ENCODE measurements around the gene RFPL2. TPM values are rescaled to one million over a fixed set of nuclear protein-coding genes. Genes with fewer than 3 reads are reported as not detected.

RFPL2 gene
- under 1 TPM in 1 of 6 donors, not detected in 5; 0.49 TPM for total RNA-seq

DNA sequence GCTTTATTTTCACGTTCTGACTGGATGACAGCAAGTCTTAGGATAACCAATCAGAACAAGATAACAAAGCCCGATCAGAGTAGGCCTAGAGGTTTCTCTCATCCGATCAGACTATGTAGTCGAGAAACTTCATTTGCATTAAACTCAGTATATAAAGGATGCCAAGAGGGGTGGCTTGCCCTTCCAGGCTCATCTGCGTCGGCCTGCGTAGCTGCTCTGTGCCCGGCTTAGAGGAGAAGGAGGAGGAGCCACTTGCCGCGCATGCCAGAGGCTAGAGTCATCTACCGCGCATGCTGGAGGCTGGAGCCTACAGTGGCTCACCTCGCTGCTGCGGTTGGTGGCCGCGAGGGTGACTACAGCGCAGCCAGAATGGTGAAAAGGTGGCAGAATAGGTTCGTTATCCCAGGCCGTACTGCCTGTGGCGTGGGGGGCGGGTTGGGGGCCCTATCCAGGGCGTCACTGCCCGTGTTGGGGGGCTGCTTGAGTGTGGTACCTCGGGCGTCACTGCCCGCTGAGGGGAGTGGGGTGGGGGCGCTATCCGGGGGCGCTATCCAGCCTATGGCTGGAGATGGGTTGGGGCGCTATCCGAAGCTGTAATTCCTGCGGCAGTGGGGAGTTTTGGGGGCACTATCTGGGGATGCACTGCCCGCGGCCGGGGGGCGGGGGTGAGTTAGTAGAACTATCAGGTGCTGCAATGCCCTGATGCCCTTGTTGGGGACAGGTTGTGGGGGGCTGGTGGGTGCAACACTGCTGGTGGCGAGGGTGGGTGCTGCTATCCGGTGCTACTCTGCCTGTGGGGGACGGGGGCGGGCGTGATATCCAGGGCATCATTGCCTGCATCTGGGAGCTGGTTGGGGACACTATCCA lies at the start of gene RFPL2:
Gene RFPL2, minus strand, starts transcription at position 218 of the 867 bp plus-strand sequence. CDS start 2,622 bp downstream, outside the sequence.
- WGBS, 2 donors: 75 to 78% methylated on average over 8 to 41 of the region's 41 CpGs
- H3K27ac ChIP-seq: no peak within 1 kb of the TSS
- peaks cover 13 to 44% (median 17%) of the 10 kb centered on the region in 4 donors for H3K4me1 ChIP-seq
- no peaks in the 10 kb centered on the region for H3K9me3 ChIP-seq
- no peaks in the 10 kb centered on the region for H3K36me3 ChIP-seq
- DNase-seq (peak; percentile 60 to 76), ATAC-seq (ENCODE audit: low FRiP score in 2 of 2) (peak in 1 of 2 donors; percentile 25)
- peak within 1 kb of the TSS in 2 of 4 donors; percentile 25 to 26 for H3K4me3 ChIP-seq
- no peak for TF ChIP-seq POLR2A (IDR thresholded peaks at IDR 0.05)
- TF ChIP-seq, protein P1, sequence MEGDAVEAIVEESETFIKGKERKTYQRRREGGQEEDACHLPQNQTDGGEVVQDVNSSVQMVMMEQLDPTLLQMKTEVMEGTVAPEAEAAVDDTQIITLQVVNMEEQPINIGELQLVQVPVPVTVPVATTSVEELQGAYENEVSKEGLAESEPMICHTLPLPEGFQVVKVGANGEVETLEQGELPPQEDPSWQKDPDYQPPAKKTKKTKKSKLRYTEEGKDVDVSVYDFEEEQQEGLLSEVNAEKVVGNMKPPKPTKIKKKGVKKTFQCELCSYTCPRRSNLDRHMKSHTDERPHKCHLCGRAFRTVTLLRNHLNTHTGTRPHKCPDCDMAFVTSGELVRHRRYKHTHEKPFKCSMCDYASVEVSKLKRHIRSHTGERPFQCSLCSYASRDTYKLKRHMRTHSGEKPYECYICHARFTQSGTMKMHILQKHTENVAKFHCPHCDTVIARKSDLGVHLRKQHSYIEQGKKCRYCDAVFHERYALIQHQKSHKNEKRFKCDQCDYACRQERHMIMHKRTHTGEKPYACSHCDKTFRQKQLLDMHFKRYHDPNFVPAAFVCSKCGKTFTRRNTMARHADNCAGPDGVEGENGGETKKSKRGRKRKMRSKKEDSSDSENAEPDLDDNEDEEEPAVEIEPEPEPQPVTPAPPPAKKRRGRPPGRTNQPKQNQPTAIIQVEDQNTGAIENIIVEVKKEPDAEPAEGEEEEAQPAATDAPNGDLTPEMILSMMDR (IDR thresholded peaks at IDR 0.05): no peak
- TF ChIP-seq EP300 (IDR thresholded peaks at IDR 0.05): no peak
- no peak for TF ChIP-seq POLR2AphosphoS5 (IDR thresholded peaks at IDR 0.05)
- peaks cover 0 to 19% (median 6%) of the 10 kb centered on the region in 4 donors for H3K27me3 ChIP-seq

DNA sequence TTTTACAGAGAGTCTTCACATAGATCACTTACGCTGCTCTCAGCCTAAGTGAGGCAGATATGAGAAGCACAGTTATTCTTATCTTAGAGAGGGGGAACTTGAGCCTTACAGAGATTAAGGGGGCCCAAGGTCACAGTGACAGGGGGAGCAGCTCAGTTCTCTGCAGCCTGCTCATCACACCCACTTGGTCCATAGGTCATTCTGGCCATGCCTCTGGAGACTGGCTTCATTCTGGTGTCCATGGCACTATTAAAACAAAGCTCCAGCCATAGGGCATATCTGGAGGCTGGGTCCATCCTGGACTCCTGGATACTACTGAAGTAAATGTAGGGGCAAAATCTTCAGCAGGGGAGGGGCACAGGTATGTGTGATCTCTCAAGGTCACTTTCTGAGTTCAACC lies 44.4 kb upstream of the RFPL2 start:
- TF ChIP-seq POLR2A (IDR thresholded peaks at IDR 0.05) (no peak), POLR2AphosphoS5 (IDR thresholded peaks at IDR 0.05) (no peak), EP300 (IDR thresholded peaks at IDR 0.05) (no peak)
- TF ChIP-seq, protein P1 (IDR thresholded peaks at IDR 0.05): no peak
- Histone ChIP-seq H3K27ac (no peak overlapping the region), H3K27me3 (no peaks in the 10 kb centered on the region), H3K36me3 (no peaks in the 10 kb centered on the region), H3K4me1 (no peaks in the 10 kb centered on the region), H3K9me3 (no peaks in the 10 kb centered on the region), H3K4me3 (no peak overlapping the region)
- WGBS, 2 donors: 77 to 91% methylated on average over 1 of the region's 1 CpG
- DNase-seq: no peak
- ATAC-seq (ENCODE audit: low FRiP score in 2 of 2): no peak

DNA sequence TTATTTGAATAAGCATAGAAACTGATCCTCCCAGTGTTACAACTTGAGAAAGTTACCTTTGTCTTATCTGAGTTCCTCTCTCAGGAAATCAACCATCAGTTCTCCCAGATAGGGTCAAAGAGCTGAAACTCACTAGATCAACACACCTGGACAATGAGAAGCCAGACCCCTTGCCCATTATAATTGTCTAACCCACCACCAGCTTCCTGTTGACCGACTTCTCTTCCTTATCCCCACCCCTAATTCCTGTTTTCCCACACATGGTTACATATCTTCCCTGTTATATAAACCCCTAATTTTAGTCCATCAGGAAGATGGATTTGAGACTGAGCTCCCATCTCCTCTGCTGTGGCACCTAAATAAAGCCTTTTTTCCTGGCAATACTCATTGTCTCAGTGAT lies 43.4 kb upstream of the RFPL2 start:
- no peaks in the 10 kb centered on the region for H3K27me3 ChIP-seq
- no peaks in the 10 kb centered on the region for H3K36me3 ChIP-seq
- H3K27ac ChIP-seq: no peak overlapping the region
- no peaks in the 10 kb centered on the region for H3K4me1 ChIP-seq
- no peak for DNase-seq
- WGBS, 2 donors: 41 to 47% methylated on average over 1 of the region's 1 CpG
- no peaks in the 10 kb centered on the region for H3K9me3 ChIP-seq
- TF ChIP-seq POLR2AphosphoS5 (IDR thresholded peaks at IDR 0.05): no peak
- no peak for TF ChIP-seq EP300 (IDR thresholded peaks at IDR 0.05)
- TF ChIP-seq, protein P1 (IDR thresholded peaks at IDR 0.05): no peak
- TF ChIP-seq POLR2A (IDR thresholded peaks at IDR 0.05): no peak
- no peak for ATAC-seq (ENCODE audit: low FRiP score in 2 of 2)
- H3K4me3 ChIP-seq: no peak overlapping the region

DNA sequence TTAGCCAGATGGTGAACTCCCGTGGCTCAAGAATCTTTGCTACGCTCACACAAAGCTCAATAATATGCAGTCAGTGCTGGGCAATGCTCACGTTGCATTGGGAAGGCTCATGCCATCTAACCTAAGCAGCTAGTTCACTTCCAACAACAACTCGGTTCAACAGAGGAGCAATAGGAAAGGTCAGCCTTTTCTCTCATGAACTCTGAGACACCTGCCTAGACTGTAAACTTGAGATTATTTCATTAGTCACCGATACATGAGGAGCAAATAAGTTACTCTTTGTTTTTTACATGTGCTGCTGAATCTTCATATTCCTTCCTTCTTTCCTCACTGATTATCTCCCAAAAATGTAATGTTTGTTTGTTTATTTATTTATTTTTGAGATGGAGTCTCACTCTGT lies 41.3 kb upstream of the RFPL2 start:
- ATAC-seq (ENCODE audit: low FRiP score in 2 of 2) (no peak), DNase-seq (no peak)
- TF ChIP-seq EP300 (IDR thresholded peaks at IDR 0.05) (no peak), POLR2AphosphoS5 (IDR thresholded peaks at IDR 0.05) (no peak), POLR2A (IDR thresholded peaks at IDR 0.05) (no peak)
- TF ChIP-seq, protein P1 (IDR thresholded peaks at IDR 0.05): no peak
- Histone ChIP-seq H3K36me3 (no peaks in the 10 kb centered on the region), H3K27ac (no peak overlapping the region), H3K4me1 (no peaks in the 10 kb centered on the region), H3K27me3 (no peaks in the 10 kb centered on the region), H3K4me3 (no peak overlapping the region), H3K9me3 (no peaks in the 10 kb centered on the region)
- 88 to 95% methylated on average over 5 of the region's 5 CpGs for WGBS, 2 donors
